Measurements from ENCODE around the gene EFNA1.

The EFNA1 gene

DNA sequence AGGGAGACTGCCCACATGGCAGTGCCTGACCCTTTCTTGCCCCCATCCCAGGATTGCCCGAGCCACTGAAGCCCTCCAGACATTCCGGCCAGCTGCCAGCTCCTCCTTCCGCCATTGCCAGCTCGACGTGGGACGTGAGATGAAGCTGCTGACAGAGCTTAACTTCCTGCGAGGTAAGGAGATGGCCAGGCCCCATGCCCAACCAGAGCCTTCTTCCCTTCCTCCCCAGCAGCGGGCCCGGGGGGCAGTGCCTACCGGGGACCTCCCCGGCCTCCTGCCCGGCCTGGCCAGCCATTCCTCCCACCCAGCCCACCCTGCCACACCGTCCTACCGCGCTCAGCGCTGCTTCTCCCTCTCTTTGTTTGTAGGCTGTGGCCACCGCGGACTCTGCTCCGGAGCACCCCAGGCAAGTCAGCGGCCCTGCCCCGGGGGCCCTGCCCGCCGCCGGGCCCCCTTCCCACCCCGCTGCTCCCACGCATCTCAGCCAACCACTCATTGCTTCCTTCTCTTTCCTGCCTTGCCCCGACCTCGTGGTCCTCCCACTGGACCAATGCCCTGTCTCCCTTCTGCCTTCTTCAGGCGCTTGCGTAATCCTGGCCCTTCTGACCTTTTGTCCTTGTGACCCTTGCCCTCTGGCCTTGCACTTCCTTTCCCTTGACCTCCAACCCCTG lies 50.9 kb downstream of the EFNA1 start:
- Mint-ChIP-seq H3K9me3 (ENCODE audit: low read depth) (no peaks in the 10 kb centered on the region), H3K4me1 (ENCODE audit: low read depth) (peaks cover 22% of the 10 kb centered on the region), H3K36me3 (peaks cover 4% of the 10 kb centered on the region), H3K4me3 (no peak overlapping the region), H3K27me3 (no peaks in the 10 kb centered on the region), H3K27ac (no peak overlapping the region)

DNA sequence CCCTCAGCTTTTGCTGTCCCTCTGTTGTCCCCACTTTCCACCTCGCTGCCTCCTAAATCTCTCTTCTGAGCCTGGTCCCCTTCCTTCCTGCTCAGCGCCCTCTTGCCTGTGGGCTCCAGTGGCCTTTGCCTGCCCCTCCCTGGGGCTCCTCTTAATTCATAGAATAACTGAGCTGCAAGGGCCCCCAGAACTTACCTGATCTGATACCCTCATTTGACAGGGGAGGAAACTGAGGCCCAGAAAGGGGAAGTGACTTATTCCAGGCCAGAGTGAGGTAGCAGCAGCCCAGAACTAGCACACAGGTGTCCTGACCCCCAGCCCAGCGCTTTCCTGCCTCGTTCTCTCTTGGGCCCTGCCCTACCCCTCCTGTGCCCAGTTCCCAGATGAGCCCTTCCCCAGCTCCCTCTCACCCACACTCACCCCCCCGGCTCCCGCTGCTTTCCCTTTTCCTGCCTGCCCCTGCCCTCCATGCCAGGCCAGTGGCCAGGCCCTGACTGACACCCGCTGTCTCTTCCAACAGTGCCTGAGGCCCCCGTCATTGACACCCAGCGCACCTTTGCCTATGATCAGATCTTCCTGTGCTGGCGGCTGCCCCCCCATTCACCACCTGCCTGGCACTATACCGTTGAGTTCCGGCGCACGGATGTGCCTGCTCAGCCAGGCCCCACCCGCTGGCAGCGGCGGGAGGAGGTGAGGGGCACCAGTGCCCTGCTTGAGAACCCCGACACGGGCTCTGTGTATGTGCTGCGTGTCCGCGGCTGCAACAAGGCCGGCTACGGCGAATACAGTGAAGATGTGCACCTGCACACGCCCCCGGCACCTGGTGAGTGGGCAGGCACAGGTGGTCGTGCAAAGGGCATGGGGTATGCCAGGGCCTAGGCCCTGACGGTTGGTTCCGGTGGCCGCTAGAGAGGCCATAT lies 51.7 kb downstream of the EFNA1 start:
- H3K36me3 Mint-ChIP-seq: peaks cover 4% of the 10 kb centered on the region
- no peak overlapping the region for H3K4me3 Mint-ChIP-seq
- H3K27ac Mint-ChIP-seq: no peak overlapping the region
- H3K4me1 Mint-ChIP-seq (ENCODE audit: low read depth): peaks cover 18% of the 10 kb centered on the region
- H3K9me3 Mint-ChIP-seq (ENCODE audit: low read depth): no peaks in the 10 kb centered on the region
- H3K27me3 Mint-ChIP-seq: no peaks in the 10 kb centered on the region

DNA sequence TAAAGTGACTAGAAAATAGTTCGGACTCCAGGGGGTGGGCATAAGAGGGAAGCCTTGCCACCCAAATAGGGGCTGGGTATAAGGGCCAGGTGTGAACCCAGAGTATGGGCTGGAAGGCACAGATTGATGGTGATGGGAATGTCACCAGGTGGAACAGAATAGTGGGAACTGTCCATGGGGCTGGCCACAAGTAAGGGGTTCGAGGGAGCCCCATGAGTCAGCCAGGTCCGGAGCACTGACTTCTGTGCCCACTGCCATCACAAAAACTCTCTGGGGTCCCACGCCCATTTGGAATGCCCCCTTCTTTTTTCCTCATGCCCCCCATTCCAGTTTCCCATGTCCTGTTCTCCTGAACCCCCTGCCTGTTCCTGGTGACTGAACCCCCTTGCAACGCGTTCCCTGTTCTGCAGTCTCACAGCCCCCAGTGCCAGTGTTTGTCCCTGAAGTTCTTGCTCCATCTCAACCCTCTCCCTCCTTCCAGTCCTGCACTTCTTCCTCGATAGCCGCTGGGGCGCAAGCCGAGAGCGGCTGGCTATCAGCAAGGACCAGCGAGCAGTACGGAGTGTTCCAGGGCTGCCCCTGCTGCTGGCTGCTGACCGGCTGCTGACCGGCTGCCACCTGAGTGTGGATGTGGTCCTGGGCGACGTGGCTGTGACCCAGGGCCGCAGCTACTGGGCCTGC lies 53.8 kb downstream of the EFNA1 start:
- Mint-ChIP-seq H3K4me1 (ENCODE audit: low read depth) (peaks cover 5% of the 10 kb centered on the region), H3K36me3 (peaks cover 4% of the 10 kb centered on the region), H3K27me3 (no peaks in the 10 kb centered on the region), H3K9me3 (ENCODE audit: low read depth) (no peaks in the 10 kb centered on the region), H3K27ac (no peak overlapping the region), H3K4me3 (no peak overlapping the region)

GRCh38 chr1:155182052-155182550 lies 54.4 kb downstream of the EFNA1 start:
- no peaks in the 10 kb centered on the region for H3K4me1 Mint-ChIP-seq (ENCODE audit: low read depth)
- peaks cover 4% of the 10 kb centered on the region for H3K36me3 Mint-ChIP-seq
- H3K27ac Mint-ChIP-seq: no peak overlapping the region
- no peaks in the 10 kb centered on the region for H3K9me3 Mint-ChIP-seq (ENCODE audit: low read depth)
- no peak overlapping the region for H3K4me3 Mint-ChIP-seq
- H3K27me3 Mint-ChIP-seq: no peaks in the 10 kb centered on the region

- H3K4me1 Mint-ChIP-seq (ENCODE audit: low read depth): peaks cover 3% of the 10 kb centered on the region
- peaks cover 2% of the 10 kb centered on the region for H3K36me3 Mint-ChIP-seq
- no peaks in the 10 kb centered on the region for H3K27me3 Mint-ChIP-seq
- no peak overlapping the region for H3K4me3 Mint-ChIP-seq
- H3K9me3 Mint-ChIP-seq (ENCODE audit: low read depth): no peaks in the 10 kb centered on the region
- H3K27ac Mint-ChIP-seq: no peak overlapping the region
Observed at GRCh38 chr1:155183775-155184221, 56.1 kb downstream of the EFNA1 start.

DNA sequence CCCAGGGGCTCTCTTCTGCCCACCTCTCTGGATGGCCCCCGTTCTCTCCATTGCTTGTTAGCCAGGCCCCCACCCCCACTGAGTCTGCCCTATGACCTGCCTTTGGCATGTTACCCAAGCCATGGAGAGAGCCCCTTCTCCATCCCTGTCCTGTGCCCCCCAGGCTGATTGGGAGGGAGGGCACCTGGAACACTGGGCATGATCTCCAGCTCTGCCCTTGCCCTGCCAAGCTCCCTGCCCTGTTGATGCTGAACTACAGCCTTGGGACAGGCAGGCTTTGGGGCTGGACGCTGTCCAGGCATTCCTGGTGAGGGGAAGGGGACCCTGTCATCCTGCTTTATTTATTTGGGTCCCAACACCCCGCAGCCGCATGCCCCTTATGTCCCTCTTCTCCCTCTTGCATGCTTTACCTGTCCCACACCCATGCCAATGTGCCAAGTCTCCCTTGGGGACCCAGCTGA lies 56.7 kb downstream of the EFNA1 start:
- Mint-ChIP-seq H3K4me3 (no peak overlapping the region), H3K27ac (no peak overlapping the region), H3K9me3 (ENCODE audit: low read depth) (no peaks in the 10 kb centered on the region), H3K27me3 (no peaks in the 10 kb centered on the region), H3K36me3 (peaks cover 2% of the 10 kb centered on the region), H3K4me1 (ENCODE audit: low read depth) (peaks cover 3% of the 10 kb centered on the region)
